Cardiac muscle cell (in vitro differentiated cells and primary cell): Measurements from ENCODE around the gene TYROBP. TPM values are rescaled to one million over a fixed set of nuclear protein-coding genes. Genes with fewer than 3 reads are reported as not detected.

Experiments used
- DNase-seq, 2 donors: peaks; one replicate each; pipeline versions ENCODE4 v3.0.0 to v3.0.0-alpha.2; 2010 to 2017; ENCODE audit warnings: low read depth in 1 of 2, low spot score in 1 of 2
- H3K27ac ChIP-seq: fragments of 200-600 bp; sonication (generic); 2 replicates; pipeline ENCODE4 v1.5.1; 2016
- H3K27me3 ChIP-seq: fragments of 200-600 bp; sonication (generic); 2 replicates; pipeline ENCODE4 v1.6.0; 2016; ENCODE audit warnings: control low read depth
- H3K36me3 ChIP-seq: fragments of 200-600 bp; sonication (generic); 2 replicates; pipeline ENCODE4 v1.5.1; 2016; ENCODE audit warnings: control low read depth
- H3K4me1 ChIP-seq: fragments of 200-600 bp; sonication (generic); 2 replicates; pipeline ENCODE4 v1.8.1; 2017; ENCODE audit warnings: low read depth, mild to moderate bottlenecking, mixed run types
- H3K4me3 ChIP-seq: fragments of 200-600 bp; sonication (generic); 2 replicates; pipeline ENCODE4 v1.5.1; 2016; ENCODE audit warnings: mild to moderate bottlenecking
- H3K9me3 ChIP-seq: fragments of 200-600 bp; sonication (generic); 2 replicates; pipeline ENCODE4 v1.5.1; 2017; ENCODE audit warnings: low read depth, mild to moderate bottlenecking, control low read depth
- polyA plus RNA-seq: library from polyadenylated mRNA; unstranded; fragments of >200 nt; fragmentation: Nextera tagmentation; extraction: Ambion mirVana; gene quantifications from 2 replicates; pipeline ENCODE4 v1.2.1, GENCODE V29; 2016
- total RNA-seq: library from RNA; depleted of rRNA; stranded (reverse); fragments of >200 nt; gene quantifications from 2 replicates; pipeline ENCODE4 v1.2.3, GENCODE V29; 2016
- TF ChIP-seq, protein P1 (sequence below): IDR thresholded peaks from 2 replicates; pipeline ENCODE4 v1.5.1; 2012; ENCODE audit warnings: low read depth, mild to moderate bottlenecking, low read length

TYROBP gene
- total and polyA plus RNA-seq, 2 experiments from 2014 or later = not detected

DNA sequence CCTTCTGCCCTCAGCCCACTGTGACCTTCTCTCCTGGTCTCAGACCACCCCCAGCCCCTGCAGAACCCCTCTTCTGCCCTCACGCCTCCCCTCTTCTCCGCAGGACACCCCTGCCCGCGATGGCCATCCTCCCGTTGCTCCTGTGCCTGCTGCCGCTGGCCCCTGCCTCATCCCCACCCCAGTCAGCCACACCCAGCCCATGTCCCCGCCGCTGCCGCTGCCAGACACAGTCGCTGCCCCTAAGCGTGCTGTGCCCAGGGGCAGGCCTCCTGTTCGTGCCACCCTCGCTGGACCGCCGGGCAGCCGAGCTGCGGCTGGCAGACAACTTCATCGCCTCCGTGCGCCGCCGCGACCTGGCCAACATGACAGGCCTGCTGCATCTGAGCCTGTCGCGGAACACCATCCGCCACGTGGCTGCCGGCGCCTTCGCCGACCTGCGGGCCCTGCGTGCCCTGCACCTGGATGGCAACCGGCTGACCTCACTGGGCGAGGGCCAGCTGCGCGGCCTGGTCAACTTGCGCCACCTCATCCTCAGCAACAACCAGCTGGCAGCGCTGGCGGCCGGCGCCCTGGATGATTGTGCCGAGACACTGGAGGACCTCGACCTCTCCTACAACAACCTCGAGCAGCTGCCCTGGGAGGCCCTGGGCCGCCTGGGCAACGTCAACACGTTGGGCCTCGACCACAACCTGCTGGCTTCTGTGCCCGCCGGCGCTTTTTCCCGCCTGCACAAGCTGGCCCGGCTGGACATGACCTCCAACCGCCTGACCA is 31.4 kb upstream of the TYROBP start:
- Histone ChIP-seq H3K4me1 (peaks cover 6% of the 10 kb centered on the region), H3K27ac (no peak overlapping the region), H3K27me3 (no peaks in the 10 kb centered on the region), H3K36me3 (no peaks in the 10 kb centered on the region), H3K9me3 (no peaks in the 10 kb centered on the region), H3K4me3 (no peak overlapping the region)
- TF ChIP-seq, protein P1, sequence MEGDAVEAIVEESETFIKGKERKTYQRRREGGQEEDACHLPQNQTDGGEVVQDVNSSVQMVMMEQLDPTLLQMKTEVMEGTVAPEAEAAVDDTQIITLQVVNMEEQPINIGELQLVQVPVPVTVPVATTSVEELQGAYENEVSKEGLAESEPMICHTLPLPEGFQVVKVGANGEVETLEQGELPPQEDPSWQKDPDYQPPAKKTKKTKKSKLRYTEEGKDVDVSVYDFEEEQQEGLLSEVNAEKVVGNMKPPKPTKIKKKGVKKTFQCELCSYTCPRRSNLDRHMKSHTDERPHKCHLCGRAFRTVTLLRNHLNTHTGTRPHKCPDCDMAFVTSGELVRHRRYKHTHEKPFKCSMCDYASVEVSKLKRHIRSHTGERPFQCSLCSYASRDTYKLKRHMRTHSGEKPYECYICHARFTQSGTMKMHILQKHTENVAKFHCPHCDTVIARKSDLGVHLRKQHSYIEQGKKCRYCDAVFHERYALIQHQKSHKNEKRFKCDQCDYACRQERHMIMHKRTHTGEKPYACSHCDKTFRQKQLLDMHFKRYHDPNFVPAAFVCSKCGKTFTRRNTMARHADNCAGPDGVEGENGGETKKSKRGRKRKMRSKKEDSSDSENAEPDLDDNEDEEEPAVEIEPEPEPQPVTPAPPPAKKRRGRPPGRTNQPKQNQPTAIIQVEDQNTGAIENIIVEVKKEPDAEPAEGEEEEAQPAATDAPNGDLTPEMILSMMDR = no peak
- no peak for DNase-seq

DNA sequence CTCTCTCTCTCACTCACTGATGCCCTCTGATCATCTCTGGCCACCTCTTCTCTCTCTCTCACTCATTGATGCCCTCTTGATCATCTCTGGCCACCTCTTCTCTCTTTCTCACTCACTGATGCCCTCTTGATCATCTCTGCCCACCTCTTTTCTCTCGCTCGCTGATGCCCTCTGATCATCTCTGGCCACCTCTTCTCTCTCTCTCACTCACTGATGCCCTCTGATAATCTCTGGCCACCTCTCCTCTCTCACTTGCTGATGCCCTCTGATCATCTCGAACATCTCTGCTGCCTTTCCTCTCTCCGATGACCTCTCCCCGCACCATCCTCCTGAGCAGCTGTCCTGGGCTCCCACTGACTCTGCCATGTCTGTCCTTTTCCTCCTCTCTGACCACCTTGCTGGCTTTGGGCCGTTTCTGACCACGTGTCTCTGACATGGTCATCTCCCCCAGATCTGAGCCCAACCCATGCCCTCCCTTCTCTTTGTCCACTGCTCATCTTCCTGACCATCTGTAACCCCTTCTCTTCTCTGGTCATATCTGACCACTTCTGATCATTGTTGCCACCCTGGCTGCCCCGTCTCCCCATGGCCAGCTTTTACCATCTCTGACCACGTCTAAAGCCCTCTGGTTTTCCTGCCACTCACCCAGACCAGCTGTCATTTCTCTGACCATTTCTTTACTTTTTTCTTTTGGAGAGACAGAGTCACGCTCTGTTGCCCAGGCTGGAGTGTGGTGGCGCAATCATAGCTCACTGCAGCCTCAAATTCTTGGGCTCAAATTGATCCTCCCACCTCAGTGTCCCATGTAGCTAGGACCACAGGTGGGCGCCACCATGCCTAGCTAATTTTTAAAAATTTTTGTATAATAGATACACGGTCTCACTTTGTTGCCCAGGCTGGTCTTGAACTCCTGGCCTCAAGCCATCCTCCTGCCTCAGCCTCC is 30.5 kb upstream of the TYROBP start:
- DNase-seq = no peak
- no peak overlapping the region for H3K4me3 ChIP-seq
- peaks cover 6% of the 10 kb centered on the region for H3K4me1 ChIP-seq
- H3K9me3 ChIP-seq = no peaks in the 10 kb centered on the region
- H3K27ac ChIP-seq = no peak overlapping the region
- TF ChIP-seq, protein P1 = no peak
- H3K27me3 ChIP-seq = no peaks in the 10 kb centered on the region
- no peaks in the 10 kb centered on the region for H3K36me3 ChIP-seq

DNA sequence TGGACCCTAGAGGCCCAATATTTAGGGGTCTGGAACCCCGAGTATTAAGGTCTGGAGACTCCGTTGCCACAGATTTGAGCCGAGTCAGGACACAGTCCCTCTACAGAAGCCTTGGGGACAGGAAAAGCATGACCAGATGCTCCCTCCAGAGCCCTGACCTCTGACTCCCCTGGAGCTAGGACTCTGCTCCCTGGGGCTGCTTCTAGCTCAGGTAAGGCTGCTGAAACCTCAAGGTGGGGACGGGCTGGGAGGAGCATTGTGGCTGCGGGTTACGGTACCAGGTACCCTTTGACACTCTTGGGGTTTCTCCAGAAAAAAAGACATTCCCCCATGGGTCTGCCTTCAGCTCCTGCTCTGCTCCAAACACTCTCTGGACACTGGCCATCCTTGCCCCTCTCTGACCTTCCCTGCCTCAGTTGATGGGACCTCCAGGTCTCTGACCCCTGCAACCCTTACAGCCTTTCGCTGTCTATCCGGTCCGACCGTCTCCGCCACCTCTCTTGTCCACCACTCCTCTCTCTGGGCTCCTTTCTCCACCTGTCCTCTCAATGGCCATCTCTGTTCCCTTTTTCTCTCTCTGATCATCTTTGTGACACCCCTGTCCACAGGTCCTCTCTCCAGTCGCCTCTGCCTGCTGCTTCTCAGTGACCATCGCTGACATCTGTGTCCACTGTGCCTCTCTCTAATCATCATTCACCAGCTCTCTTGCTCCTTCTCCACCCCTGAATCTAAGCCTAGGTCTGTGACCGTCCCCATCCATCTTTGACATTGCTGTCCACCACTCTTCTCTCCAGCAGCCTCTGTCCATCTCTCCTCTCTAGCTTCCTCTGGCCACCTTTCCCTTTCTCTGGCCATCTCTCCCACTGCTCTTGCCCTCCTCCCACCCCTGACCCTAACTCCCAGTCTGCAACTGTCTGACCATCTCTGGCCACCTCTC is 29.5 kb upstream of the TYROBP start:
- Histone ChIP-seq H3K4me3 (peak overlapping the region; percentile 93), H3K36me3 (no peaks in the 10 kb centered on the region), H3K9me3 (no peaks in the 10 kb centered on the region), H3K4me1 (peaks cover 6% of the 10 kb centered on the region), H3K27me3 (no peaks in the 10 kb centered on the region), H3K27ac (no peak overlapping the region)
- DNase-seq = no peak
- TF ChIP-seq, protein P1 = no peak

DNA sequence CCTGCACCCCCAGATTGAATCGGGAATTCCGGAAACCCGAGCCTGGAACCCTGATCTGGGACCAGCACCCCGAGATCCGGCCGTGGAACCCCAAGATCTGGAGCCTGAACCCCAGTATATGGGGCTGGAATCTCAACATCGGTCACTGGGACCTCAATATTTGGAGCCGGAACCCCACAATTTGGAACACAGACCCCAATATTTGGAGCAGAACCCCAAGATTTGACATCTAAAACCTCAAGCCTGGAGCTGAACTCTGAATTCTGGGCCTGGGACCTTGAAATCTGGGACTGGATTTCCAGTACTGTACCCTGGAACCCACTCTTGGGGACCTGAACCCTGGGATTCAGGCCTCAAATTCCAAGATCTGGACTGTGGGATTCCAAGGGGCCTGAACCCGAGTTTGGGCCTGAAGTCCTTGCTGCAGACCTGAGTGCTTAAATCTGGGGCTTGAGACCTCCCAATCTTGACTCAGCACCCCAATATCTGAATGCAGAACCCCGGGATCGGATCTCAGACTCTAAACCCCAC is 28.7 kb upstream of the TYROBP start:
- Histone ChIP-seq H3K4me1 (peaks cover 6% of the 10 kb centered on the region), H3K36me3 (no peaks in the 10 kb centered on the region), H3K4me3 (peak overlapping the region; percentile 93), H3K27ac (no peak overlapping the region), H3K27me3 (no peaks in the 10 kb centered on the region), H3K9me3 (no peaks in the 10 kb centered on the region)
- no peak for DNase-seq
- TF ChIP-seq, protein P1 = no peak
